Right atrium auricular region (tissue), 2 donors: ENCODE results near the gene SLC3A2. TPM values are rescaled to one million over a fixed set of nuclear protein-coding genes. Genes with fewer than 3 reads are reported as not detected.

Source experiments
- DNase-seq: peaks from one replicate; pipeline ENCODE4 v3.0.0-alpha.2; 2019; ENCODE audit warnings: low spot score
- H3K27ac ChIP-seq, 2 donors: fragments of 200-600 bp; sonication (generic); 1 replicate in 1 of 2; 2 replicates in 1 of 2; pipeline ENCODE4 v1.5.1; 2016 to 2019
- H3K27me3 ChIP-seq, 2 donors: fragments of 200-600 bp; sonication (generic); one replicate each; pipeline versions ENCODE4 v1.5.1 to v1.6.0; 2017 to 2019
- H3K36me3 ChIP-seq: fragments of 200-600 bp; sonication (generic); one replicate; pipeline ENCODE4 v1.5.1; 2016
- H3K4me1 ChIP-seq, 2 donors: fragments of 200-600 bp; sonication (generic); one replicate each; pipeline versions ENCODE4 v1.5.1 to v1.6.0; 2017 to 2019
- H3K4me3 ChIP-seq, 2 donors: fragments of 200-600 bp; sonication (generic); 1 replicate in 1 of 2; 2 replicates in 1 of 2; pipeline ENCODE4 v1.5.1; 2017 to 2019; ENCODE audit warnings: mild to moderate bottlenecking in 1 of 2, moderate library complexity in 1 of 2
- H3K9me3 ChIP-seq, 2 donors: fragments of 200-600 bp; sonication (generic); one replicate each; pipeline ENCODE4 v1.5.1; 2019
- total RNA-seq, 2 donors: library from RNA; depleted of rRNA; stranded (reverse); fragments of >200 nt; gene quantifications; one replicate each; pipeline ENCODE4 v1.1.0, GENCODE V29; 2016
- TF ChIP-seq, protein P1 (sequence below), 2 donors: fragments of 200-600 bp; sonication (generic); IDR thresholded peaks; one replicate each; pipeline ENCODE4 v1.5.1; 2019; ENCODE audit warnings: antibody characterized with exemption in 2 of 2

SLC3A2 gene
- total RNA-seq, 2 donors from 2014 or later = 27.7 to 64.9 TPM

DNA sequence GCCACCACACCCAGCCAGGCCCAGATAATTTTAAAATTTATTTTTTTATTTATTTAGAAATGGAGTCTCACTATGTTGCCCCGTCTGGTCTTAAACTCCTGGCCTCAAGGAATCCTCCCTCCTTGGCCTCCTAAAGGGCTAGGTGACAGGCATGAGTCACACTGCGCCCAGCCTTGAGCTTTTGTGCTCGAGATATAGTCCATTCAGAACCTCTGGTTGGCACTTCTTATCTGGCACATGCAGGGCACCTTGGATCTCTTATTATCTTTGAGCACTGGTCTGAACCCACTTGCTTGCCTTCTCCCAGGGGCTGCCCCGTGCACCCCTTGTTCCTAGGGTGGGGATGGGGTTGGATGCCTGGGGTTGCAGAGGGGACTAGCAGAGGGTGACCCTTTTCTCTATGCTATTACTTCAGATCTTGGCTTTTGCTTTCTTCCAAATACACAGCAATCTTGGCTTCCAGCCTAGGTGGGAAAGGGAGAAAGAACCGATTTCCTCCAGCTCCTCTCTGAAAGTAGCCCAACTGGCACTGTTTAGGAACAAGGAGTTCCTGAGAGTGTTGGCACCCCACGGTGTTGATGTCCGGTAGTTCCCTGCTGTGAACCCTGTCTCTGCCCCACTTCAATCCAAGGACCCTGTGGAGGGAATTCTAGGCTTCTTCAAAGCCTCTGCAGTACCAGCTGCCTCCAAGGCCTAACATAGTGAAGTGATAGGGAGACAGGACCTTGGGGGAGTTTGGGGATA is 1.3 kb upstream of the SLC3A2 start:
- no peaks in the 10 kb centered on the region for H3K9me3 ChIP-seq
- H3K36me3 ChIP-seq = peaks cover 21% of the 10 kb centered on the region
- H3K4me1 ChIP-seq = peaks cover 2 to 46% of the 10 kb centered on the region in 2 donors
- TF ChIP-seq, protein P1, sequence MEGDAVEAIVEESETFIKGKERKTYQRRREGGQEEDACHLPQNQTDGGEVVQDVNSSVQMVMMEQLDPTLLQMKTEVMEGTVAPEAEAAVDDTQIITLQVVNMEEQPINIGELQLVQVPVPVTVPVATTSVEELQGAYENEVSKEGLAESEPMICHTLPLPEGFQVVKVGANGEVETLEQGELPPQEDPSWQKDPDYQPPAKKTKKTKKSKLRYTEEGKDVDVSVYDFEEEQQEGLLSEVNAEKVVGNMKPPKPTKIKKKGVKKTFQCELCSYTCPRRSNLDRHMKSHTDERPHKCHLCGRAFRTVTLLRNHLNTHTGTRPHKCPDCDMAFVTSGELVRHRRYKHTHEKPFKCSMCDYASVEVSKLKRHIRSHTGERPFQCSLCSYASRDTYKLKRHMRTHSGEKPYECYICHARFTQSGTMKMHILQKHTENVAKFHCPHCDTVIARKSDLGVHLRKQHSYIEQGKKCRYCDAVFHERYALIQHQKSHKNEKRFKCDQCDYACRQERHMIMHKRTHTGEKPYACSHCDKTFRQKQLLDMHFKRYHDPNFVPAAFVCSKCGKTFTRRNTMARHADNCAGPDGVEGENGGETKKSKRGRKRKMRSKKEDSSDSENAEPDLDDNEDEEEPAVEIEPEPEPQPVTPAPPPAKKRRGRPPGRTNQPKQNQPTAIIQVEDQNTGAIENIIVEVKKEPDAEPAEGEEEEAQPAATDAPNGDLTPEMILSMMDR (IDR thresholded peaks at IDR 0.05) = no peak
- H3K27me3 ChIP-seq = no peaks in the 10 kb centered on the region
- H3K27ac ChIP-seq = peak overlapping the region; percentile 98 to 100
- H3K4me3 ChIP-seq = peak overlapping the region in 1 of 2 donors; percentile 97
- DNase-seq = peak; percentile 62

DNA sequence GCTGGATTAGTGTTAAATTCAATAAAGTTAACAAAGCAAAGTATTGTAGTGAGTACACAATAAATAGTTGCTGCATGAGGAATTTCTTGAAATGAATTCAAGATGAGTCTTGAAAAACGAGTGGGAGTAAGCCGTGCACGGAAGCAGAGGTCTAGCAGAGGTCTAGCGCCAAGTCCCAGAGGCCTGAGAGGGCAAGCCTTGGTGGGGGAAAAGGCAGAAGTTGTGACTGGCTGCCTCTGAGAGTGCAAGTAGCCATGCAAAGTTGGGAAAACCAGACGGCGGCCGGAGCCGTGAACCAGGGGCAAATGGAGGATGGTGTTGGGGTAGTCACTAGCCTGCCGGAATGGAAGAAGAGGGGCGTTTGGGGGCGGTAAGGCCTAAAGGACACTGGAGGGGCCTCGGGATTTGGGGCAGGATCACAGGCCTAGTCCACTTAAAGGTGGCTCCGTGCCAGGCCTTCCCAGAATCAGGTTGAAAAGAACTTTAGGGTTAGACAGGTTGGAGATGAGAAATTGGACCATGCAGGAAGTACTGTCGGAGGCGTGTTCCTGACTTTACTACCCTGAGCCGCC is 379 bp upstream of the SLC3A2 start:
- H3K4me3 ChIP-seq = peak overlapping the region; percentile 73 to 97
- no peaks in the 10 kb centered on the region for H3K27me3 ChIP-seq
- H3K9me3 ChIP-seq = no peaks in the 10 kb centered on the region
- peaks cover 30% of the 10 kb centered on the region for H3K36me3 ChIP-seq
- TF ChIP-seq, protein P1 (IDR thresholded peaks at IDR 0.05) = no peak
- no peak for DNase-seq
- peak overlapping the region; percentile 98 to 100 for H3K27ac ChIP-seq
- H3K4me1 ChIP-seq = peaks cover 2 to 46% of the 10 kb centered on the region in 2 donors

DNA sequence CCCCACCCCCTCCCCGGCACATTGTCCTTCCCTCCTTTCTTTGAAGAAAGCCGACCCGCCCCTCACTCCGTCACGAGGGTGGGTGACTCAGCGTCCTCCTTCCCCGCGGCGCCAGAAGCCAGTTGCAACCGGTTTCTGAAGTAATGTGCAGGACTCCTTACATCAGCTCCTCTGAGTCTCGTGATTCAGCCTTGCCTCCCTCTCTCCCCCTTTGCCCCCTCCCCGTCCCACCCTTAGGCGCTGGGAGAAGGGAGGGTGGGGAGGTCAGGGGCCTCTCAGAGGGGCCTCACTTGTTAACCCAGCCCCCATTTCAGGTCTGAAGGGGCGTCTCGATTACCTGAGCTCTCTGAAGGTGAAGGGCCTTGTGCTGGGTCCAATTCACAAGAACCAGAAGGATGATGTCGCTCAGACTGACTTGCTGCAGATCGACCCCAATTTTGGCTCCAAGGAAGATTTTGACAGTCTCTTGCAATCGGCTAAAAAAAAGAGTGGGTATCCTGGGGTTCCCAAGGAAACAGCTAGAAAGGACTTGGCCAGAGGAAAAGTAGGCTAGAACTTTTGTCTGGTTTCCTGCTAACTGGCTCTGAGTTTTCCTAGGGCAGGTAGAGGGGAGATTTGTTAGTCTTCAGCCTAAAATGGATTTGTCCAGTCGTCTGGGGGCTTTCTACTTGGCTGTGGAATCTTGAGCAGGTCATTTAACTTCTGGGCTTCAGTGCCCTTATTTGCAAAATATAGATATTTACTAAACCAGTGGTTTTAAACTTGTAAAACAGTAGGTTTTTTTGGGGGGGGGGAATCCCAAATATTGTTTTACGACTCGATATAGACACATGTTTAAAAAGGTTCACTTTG is 1.1 kb downstream of the SLC3A2 start:
- Histone ChIP-seq H3K4me3 (peak overlapping the region; percentile 73 to 97), H3K27me3 (no peaks in the 10 kb centered on the region), H3K4me1 (peaks cover 2 to 46% of the 10 kb centered on the region in 2 donors), H3K9me3 (no peaks in the 10 kb centered on the region), H3K27ac (peak overlapping the region; percentile 98 to 100), H3K36me3 (peaks cover 45% of the 10 kb centered on the region)
- DNase-seq = peak; percentile 98
- TF ChIP-seq, protein P1 (IDR thresholded peaks at IDR 0.05) = peak in 1 of 2 donors; percentile 7

DNA sequence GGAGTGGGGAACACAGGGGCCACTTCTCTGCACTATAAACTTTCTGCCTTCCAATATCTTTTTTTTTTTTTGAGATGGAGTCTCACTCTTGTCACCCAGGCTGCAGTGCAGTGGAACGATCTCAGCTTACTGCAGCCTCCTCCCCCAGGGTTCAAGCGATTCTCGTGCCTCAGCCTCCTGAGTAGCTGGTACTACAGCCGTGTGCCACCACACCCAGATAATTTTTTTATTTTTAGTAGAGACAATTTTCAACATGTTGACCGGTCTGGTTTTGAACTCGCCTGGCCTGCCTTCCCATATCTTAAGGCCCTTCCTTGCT is 1.7 kb downstream of the SLC3A2 start:
- TF ChIP-seq, protein P1 (IDR thresholded peaks at IDR 0.05) = no peak

DNA sequence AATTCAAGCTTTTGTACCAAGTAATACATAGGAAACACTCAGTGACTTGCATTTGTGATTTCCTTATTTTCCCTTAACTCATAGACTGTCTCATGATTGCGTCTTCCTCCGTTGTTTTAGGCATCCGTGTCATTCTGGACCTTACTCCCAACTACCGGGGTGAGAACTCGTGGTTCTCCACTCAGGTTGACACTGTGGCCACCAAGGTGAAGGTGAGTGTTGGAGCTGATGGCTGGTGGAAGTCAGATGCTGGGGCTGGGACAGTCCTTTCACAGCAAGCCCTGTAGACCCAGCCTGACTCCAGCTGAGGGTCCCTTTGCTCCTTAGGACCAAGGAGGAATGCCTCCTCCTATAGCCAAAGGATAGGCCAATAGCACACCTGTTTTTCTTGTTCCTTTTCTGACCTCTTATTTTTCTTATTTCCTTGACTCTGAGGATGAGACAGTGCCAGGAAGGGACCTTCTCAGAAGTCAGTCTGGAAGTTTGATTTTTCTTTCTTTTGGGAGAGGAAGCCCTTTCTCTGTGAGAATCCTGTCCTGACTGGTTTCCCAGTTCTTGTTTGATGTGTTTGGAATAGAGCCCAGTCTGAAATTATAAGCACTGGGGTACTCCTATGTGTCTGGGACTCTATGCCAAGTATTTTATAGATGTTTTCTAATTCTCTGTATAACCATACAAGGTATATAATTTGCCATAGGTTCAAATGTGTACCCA is 2.2 kb downstream of the SLC3A2 start:
- Histone ChIP-seq H3K4me1 (peaks cover 2 to 46% of the 10 kb centered on the region in 2 donors), H3K4me3 (peak overlapping the region; percentile 73 to 97), H3K9me3 (no peaks in the 10 kb centered on the region), H3K36me3 (peaks cover 57% of the 10 kb centered on the region), H3K27me3 (no peaks in the 10 kb centered on the region), H3K27ac (peak overlapping the region; percentile 98 to 100)
- DNase-seq = no peak
- TF ChIP-seq, protein P1 (IDR thresholded peaks at IDR 0.05) = no peak

More for the DNA sequence above, 1.7 kb downstream of the SLC3A2 start:
- H3K36me3 ChIP-seq = peaks cover 51% of the 10 kb centered on the region
- H3K4me1 ChIP-seq = peaks cover 2 to 46% of the 10 kb centered on the region in 2 donors
- H3K4me3 ChIP-seq = peak overlapping the region; percentile 73 to 97
- H3K27me3 ChIP-seq = no peaks in the 10 kb centered on the region
- peak overlapping the region; percentile 98 to 100 for H3K27ac ChIP-seq
- DNase-seq = no peak
- H3K9me3 ChIP-seq = no peaks in the 10 kb centered on the region
